Rectal smooth muscle tissue (tissue), 1 donor: ENCODE data around the gene LDLR.

Experiments used
- H3K27ac ChIP-seq: one replicate; pipeline ENCODE4 v1.7.0; 2013; ENCODE audit warnings: low read depth, low read length, inconsistent platforms
- H3K27me3 ChIP-seq: one replicate; pipeline ENCODE4 v1.7.0; 2013; ENCODE audit warnings: low read length; ENCODE audit not compliant: control insufficient read depth, insufficient read depth
- H3K36me3 ChIP-seq: one replicate; pipeline ENCODE4 v1.7.0; 2013; ENCODE audit warnings: low read length; ENCODE audit not compliant: control insufficient read depth, insufficient read depth
- H3K4me1 ChIP-seq: one replicate; pipeline ENCODE4 v1.7.0; 2013; ENCODE audit warnings: low read length; ENCODE audit not compliant: control insufficient read depth, insufficient read depth
- H3K4me3 ChIP-seq: one replicate; pipeline ENCODE4 v1.7.0; 2013; ENCODE audit warnings: low read length
- H3K9ac ChIP-seq: one replicate; pipeline ENCODE4 v1.7.0; 2013; ENCODE audit warnings: low read length

Gene LDLR

GRCh38 chr19:11089254-11090013 is at the start of gene LDLR:
Gene LDLR (plus strand): TSS chr19:11089463. CDS start chr19:11089549, 86 bp downstream.
- Histone ChIP-seq H3K9ac (no peak within 1 kb of the TSS), H3K4me1 (peaks cover 15% of the 10 kb centered on the region), H3K27me3 (no peaks in the 10 kb centered on the region), H3K36me3 (no peaks in the 10 kb centered on the region), H3K27ac (peak within 1 kb of the TSS; percentile 77), H3K4me3 (peak within 1 kb of the TSS; percentile 67)

- Histone ChIP-seq H3K27ac (no peak overlapping the region), H3K4me1 (no peaks in the 10 kb centered on the region), H3K27me3 (no peaks in the 10 kb centered on the region), H3K9ac (no peak overlapping the region), H3K36me3 (peaks cover 24% of the 10 kb centered on the region), H3K4me3 (no peak overlapping the region)
Observed at GRCh38 chr19:11041194-11041593, 48.1 kb upstream of the LDLR start.

GRCh38 chr19:11041966-11042627 is 47.2 kb upstream of the LDLR start:
- no peaks in the 10 kb centered on the region for H3K27me3 ChIP-seq
- no peak overlapping the region for H3K9ac ChIP-seq
- H3K4me1 ChIP-seq = no peaks in the 10 kb centered on the region
- H3K27ac ChIP-seq = no peak overlapping the region
- no peak overlapping the region for H3K4me3 ChIP-seq
- peaks cover 17% of the 10 kb centered on the region for H3K36me3 ChIP-seq

GRCh38 chr19:11044431-11044830 is 44.8 kb upstream of the LDLR start:
- Histone ChIP-seq H3K27me3 (no peaks in the 10 kb centered on the region), H3K36me3 (peaks cover 13% of the 10 kb centered on the region), H3K4me1 (no peaks in the 10 kb centered on the region), H3K4me3 (no peak overlapping the region), H3K9ac (no peak overlapping the region), H3K27ac (no peak overlapping the region)

- Histone ChIP-seq H3K9ac (no peak overlapping the region), H3K36me3 (peaks cover 13% of the 10 kb centered on the region), H3K27ac (no peak overlapping the region), H3K27me3 (no peaks in the 10 kb centered on the region), H3K4me3 (no peak overlapping the region), H3K4me1 (no peaks in the 10 kb centered on the region)
Observed at GRCh38 chr19:11045536-11045935, 43.7 kb upstream of the LDLR start.

- H3K4me1 ChIP-seq = no peaks in the 10 kb centered on the region
- no peak overlapping the region for H3K9ac ChIP-seq
- H3K36me3 ChIP-seq = peaks cover 11% of the 10 kb centered on the region
- no peak overlapping the region for H3K4me3 ChIP-seq
- no peaks in the 10 kb centered on the region for H3K27me3 ChIP-seq
- no peak overlapping the region for H3K27ac ChIP-seq
Observed at GRCh38 chr19:11046605-11047354, 42.5 kb upstream of the LDLR start.

- Histone ChIP-seq H3K27ac (no peak overlapping the region), H3K9ac (no peak overlapping the region), H3K4me3 (no peak overlapping the region), H3K36me3 (peaks cover 6% of the 10 kb centered on the region), H3K27me3 (no peaks in the 10 kb centered on the region), H3K4me1 (no peaks in the 10 kb centered on the region)
Observed at GRCh38 chr19:11047866-11048265, 41.4 kb upstream of the LDLR start.

GRCh38 chr19:11050323-11051114 is 38.7 kb upstream of the LDLR start:
- Histone ChIP-seq H3K9ac (no peak overlapping the region), H3K27me3 (no peaks in the 10 kb centered on the region), H3K4me3 (no peak overlapping the region), H3K4me1 (no peaks in the 10 kb centered on the region), H3K27ac (peak overlapping the region; percentile 7), H3K36me3 (no peaks in the 10 kb centered on the region)

- no peak overlapping the region for H3K9ac ChIP-seq
- no peaks in the 10 kb centered on the region for H3K36me3 ChIP-seq
- no peaks in the 10 kb centered on the region for H3K27me3 ChIP-seq
- H3K4me3 ChIP-seq = no peak overlapping the region
- peak overlapping the region; percentile 8 for H3K27ac ChIP-seq
- H3K4me1 ChIP-seq = no peaks in the 10 kb centered on the region
Observed at GRCh38 chr19:11053817-11054195, 35.5 kb upstream of the LDLR start.

GRCh38 chr19:11054200-11054599 is 35.1 kb upstream of the LDLR start:
- Histone ChIP-seq H3K27me3 (no peaks in the 10 kb centered on the region), H3K36me3 (no peaks in the 10 kb centered on the region), H3K9ac (no peak overlapping the region), H3K27ac (no peak overlapping the region), H3K4me1 (no peaks in the 10 kb centered on the region), H3K4me3 (no peak overlapping the region)

GRCh38 chr19:11054628-11055027 is 34.6 kb upstream of the LDLR start:
- Histone ChIP-seq H3K4me3 (no peak overlapping the region), H3K36me3 (peaks cover under 1% of the 10 kb centered on the region), H3K4me1 (no peaks in the 10 kb centered on the region), H3K27me3 (no peaks in the 10 kb centered on the region), H3K27ac (no peak overlapping the region), H3K9ac (no peak overlapping the region)
